ENCODE measurements around the gene MACIR.
"Not testable (repeated sequence)": the region's sequence is repeated elsewhere in the genome, so short reads cannot be mapped to it uniquely, and the experiment has no call there.

MACIR gene, protein sequence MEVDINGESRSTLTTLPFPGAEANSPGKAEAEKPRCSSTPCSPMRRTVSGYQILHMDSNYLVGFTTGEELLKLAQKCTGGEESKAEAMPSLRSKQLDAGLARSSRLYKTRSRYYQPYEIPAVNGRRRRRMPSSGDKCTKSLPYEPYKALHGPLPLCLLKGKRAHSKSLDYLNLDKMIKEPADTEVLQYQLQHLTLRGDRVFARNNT

DNA sequence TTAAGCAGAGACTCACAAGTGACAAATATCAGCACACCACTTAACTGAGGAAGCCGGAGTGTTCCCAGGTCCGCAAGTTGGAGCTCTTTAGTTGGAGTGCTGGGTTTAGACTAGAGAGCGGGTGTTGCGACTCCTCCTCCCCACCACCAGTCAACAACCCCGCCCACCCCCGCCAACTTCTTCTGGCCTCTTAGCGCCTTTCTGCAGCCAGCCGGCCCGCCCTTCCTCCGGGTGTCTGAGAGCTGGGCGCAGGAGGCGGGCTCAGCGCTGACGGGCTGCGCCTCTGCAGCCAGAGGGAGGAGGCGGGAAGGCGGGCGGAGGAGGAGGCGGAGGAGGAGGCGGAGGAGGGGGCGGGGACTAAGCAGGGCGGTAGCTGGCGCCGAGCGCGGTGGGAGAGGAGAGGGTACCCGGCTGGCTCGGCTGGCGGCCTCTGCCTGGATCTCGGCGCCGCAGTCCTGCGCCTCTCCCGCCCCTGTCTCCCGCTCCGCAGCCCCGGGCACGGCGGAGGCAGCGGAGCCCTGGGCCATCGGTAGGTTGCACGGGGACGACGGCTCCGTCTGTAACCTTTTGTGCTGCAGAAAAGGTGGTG lies at the start of gene MACIR:
MACIR (plus strand) TSS at position 396 of the 589 bp plus-strand sequence. CDS start 17,157 bp downstream, outside the sequence.
- peak; percentile 95 for DNase-seq

GRCh38 chr5:103209065-103209464 lies 49.5 kb upstream of the MACIR start:
- DNase-seq: no peak

DNA sequence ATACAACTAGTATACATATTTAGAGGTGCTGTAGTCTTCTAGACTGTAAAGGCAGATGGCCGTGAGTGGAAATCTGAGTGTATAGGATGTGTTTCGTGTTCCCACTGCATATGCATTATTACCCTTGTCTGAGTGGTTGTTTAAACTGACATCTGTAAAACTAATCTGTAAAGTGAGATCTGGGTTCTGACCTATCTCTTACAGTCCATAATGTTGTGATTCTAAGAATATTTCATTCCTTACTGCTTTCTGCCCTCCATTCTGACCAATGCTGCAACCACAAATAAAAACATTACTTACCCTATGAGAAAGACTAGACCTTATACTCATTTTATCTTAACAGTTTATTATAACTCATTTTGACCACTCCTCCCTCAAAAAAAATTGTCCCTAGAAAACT lies 47.6 kb upstream of the MACIR start:
- no peak for DNase-seq

DNA sequence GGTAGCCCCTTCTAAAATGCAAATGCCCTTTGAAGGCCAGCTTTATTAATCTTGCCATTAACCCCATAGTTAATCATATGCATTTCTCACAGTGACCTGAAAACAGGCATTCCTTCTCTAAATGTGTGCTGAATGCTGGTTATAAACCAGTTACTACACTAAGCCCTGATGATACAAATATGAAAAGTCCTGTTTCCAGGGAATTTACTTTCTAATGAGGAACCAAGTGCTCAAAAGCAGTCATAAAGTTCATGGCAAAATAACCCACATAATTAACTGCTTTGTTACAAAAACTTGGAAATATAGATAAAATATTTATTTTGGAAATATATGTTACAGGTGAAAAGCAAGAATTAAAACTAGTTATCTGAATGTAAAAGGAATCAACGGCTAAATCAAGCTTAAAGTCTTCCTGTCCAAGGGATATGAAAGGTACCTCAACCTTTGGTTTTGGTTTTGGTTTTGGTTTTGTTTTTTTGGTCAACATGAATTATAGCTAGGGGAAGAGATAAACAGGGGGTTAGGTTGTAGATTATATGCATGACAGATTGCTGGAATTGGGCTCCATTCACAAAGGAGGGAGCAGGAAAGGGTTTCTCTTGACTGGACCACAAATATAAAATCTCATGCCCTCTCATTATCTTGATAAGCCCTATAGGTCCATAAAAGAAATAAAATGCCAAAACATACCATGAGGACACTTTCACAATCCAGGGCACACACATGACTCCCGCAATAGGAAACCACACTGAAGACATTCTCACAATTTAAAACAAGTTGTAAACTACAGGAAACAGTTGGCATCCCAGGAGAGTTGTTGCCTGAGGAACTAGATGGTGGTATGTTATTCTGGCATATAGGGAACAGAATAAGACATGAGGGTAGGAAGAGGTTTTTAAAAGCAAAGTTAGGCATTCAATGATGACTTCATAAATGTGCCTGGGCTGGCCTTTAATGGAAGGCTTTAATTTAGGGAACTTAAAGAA lies 46.7 kb upstream of the MACIR start:
- no peak for DNase-seq

DNA sequence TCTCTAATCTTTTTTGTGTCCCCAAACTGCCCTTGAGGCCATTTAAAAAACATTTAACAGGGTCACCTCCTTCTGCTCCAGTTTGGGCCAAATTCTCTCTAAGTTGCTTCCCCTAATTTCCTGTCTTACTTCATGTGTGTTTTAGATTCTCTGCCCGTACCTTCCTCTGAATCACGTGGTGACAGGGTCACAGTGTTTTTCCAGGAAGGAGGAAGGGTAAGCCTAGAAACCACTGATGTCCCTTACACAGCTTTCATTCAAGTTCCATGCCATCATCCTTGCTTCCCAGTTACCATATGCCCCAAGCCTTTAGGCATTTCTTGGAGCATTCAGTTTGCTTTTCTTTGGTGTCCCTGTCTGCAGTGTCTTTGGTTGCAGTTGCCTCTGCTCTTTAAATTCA lies 42.4 kb upstream of the MACIR start:
- DNase-seq: no peak

DNA sequence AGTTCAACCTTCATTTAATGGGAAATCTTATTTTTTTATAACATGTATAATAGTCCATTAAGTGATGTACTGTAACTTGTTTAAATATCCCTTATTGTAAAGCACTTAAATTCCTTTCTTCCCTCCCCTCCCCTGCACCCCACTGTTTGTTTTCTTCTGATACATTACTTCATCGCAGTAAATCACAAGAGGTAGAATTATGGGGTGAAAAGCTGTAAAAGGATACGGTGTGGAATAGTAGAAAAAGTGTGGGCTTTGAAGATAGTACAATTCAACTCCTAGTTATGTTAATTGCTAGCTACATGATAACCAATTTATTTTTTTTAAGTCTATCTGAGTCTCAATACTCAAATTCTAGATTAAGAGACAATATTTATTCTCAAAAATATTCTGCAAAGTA lies 41.9 kb upstream of the MACIR start:
- DNase-seq: no peak

- no peak for DNase-seq
These were observed 41.5 kb upstream of the MACIR start for GRCh38 chr5:103217101-103217500.

- DNase-seq: no peak
These were observed 40.4 kb upstream of the MACIR start for GRCh38 chr5:103218164-103218563.

DNA sequence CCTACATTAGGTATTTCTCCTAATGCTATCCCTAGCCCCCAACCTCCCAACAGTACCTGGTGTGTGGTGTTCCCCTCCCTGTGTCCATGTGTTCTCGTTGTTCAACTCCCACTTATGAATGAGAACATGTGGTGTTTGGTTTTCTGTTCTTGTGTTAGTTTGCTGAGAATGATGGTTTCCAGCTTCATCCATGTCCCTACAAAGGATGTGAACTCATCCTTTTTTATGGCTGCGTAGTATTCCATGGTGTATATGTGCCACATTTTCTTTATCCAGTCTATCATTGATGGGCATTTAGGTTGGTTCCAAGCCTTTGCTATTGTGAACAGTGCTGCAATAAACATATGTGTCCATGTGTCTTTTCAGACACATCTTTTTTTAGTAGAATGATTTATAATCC lies 39.5 kb upstream of the MACIR start:
- not testable (repeated sequence) for DNase-seq

- DNase-seq: no peak
These were observed 35.3 kb upstream of the MACIR start for GRCh38 chr5:103223031-103223955.

- DNase-seq: peak; percentile 34
These were observed 34.3 kb upstream of the MACIR start for GRCh38 chr5:103224118-103224893.

- DNase-seq: no peak
These were observed 33.7 kb upstream of the MACIR start for GRCh38 chr5:103224894-103225246.

GRCh38 chr5:103228061-103228460 lies 30.5 kb upstream of the MACIR start:
- no peak for DNase-seq

GRCh38 chr5:103228588-103228987 lies 30.0 kb upstream of the MACIR start:
- DNase-seq: no peak

- DNase-seq: no peak
These were observed 26.1 kb upstream of the MACIR start for GRCh38 chr5:103232393-103232999.

GRCh38 chr5:103234239-103234975 lies 24.2 kb upstream of the MACIR start:
- DNase-seq: no peak

GRCh38 chr5:103235891-103236290 lies 22.7 kb upstream of the MACIR start:
- DNase-seq: no peak

GRCh38 chr5:103237778-103238177 lies 20.8 kb upstream of the MACIR start:
- no peak for DNase-seq

DNA sequence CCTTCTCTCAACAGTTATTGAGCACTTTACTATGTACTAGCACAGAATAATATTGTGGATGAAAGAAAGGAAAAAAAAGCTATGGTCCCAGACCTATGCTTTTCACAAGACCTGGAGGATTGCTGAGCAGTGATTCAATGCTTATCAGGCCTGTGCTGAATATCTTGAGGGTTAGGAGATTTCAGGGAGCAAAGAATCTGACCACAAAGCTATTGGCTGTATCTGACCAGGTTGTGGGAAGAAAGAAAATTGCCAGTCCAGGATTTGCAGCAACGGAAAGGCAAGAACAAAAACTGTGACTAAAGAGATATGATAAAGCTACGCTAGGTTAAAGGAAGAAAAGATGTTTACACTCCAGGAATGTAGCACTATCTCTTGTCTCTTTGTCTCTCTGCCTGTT lies 14.9 kb upstream of the MACIR start:
- no peak for DNase-seq

- DNase-seq: no peak
These were observed 14.2 kb upstream of the MACIR start for GRCh38 chr5:103244398-103244797.

DNA sequence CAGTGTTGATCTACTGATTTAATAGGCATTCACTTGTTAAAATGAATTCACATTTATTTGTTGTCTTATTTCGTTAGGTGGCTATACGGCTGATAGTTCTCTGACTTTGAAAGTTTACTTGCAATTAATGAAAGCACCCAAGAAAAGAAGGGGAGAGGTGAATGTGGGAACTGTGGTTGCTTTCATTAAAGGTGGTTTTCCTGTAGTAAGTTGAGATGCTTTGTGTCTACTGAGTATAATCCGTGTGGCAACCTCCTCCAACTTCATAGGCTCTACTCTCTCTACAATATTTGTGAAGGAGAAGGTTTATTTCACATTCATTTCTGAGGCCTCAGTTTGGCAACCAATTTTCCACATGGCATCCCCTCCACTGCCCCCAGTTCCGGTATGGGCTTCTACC lies 12.8 kb upstream of the MACIR start:
- DNase-seq: no peak

Measured in CD4-positive, alpha-beta T cell treated with Interleukin-15 for 1 hour (primary cell).